Upper lobe of right lung (tissue), 1 donor: ENCODE data around the gene CLSTN2. TPM values are rescaled to one million over a fixed set of nuclear protein-coding genes. Genes with fewer than 3 reads are reported as not detected.

Experiments
- ATAC-seq: fragments of 200-7000 bp; cut with Tn5 transposase; one replicate; pipeline ENCODE4 v1.9.1; 2020; ENCODE audit warnings: mild to moderate bottlenecking, moderate library complexity
- DNase-seq: peaks from one replicate; pipeline ENCODE4 v3.0.0-alpha.2; 2020
- H3K27ac ChIP-seq: fragments of 200-600 bp; one replicate; pipeline ENCODE4 v1.8.0; 2022
- H3K27me3 ChIP-seq: fragments of 200-600 bp; one replicate; pipeline ENCODE4 v1.8.0; 2022; ENCODE audit warnings: mild to moderate bottlenecking
- H3K36me3 ChIP-seq: fragments of 200-600 bp; one replicate; pipeline ENCODE4 v1.8.0; 2022
- H3K4me1 ChIP-seq: fragments of 200-600 bp; one replicate; pipeline ENCODE4 v1.8.0; 2022
- H3K4me3 ChIP-seq: fragments of 200-600 bp; one replicate; pipeline ENCODE4 v1.8.0; 2022; ENCODE audit warnings: mild to moderate bottlenecking
- H3K9me3 ChIP-seq: fragments of 200-600 bp; one replicate; pipeline ENCODE4 v1.8.0; 2022
- CTCF ChIP-seq: fragments of 200-600 bp; IDR thresholded peaks from one replicate; pipeline ENCODE4 v1.8.0; 2022; ENCODE audit warnings: antibody characterized with exemption
- intact Hi-C: fragments of 100-400 bp; cut with DNase I; formaldehyde crosslinking; loops from one replicate; pipeline ENCODE4 v1.11.0; 2022
- total RNA-seq: library from RNA; stranded (reverse); fragmentation: NEBNext Ultra II Directional; extraction: Animal tissue kit (Norgen Biotek cat#: 25700); gene quantifications from one replicate; pipeline ENCODE4 v1.2.1, GENCODE V29; 2021
- donor health status: DM: no; HTN: yes; CAD: no; lungs with severe emphysema.

Gene CLSTN2
- total RNA-seq, 1 donor from 2014 or later, result 3.0 TPM

- H3K4me1 ChIP-seq, result no peaks in the 10 kb centered on the region
- H3K9me3 ChIP-seq, result no peaks in the 10 kb centered on the region
- no peaks in the 10 kb centered on the region for H3K36me3 ChIP-seq
- H3K27ac ChIP-seq, result no peak overlapping the region
- ATAC-seq, result no peak
- DNase-seq, result no peak
- intact Hi-C loops, result no loop called here
- H3K27me3 ChIP-seq, result no peaks in the 10 kb centered on the region
- H3K4me3 ChIP-seq, result no peak overlapping the region
- no peak for TF ChIP-seq CTCF
Measured at GRCh38 chr3:140446734-140447133, 511.7 kb downstream of the CLSTN2 start.

GRCh38 chr3:140447136-140447535 lies 512.2 kb downstream of the CLSTN2 start:
- no peak overlapping the region for H3K4me3 ChIP-seq
- DNase-seq, result no peak
- H3K27ac ChIP-seq, result no peak overlapping the region
- no peak for TF ChIP-seq CTCF
- H3K36me3 ChIP-seq, result no peaks in the 10 kb centered on the region
- H3K27me3 ChIP-seq, result no peaks in the 10 kb centered on the region
- H3K4me1 ChIP-seq, result no peaks in the 10 kb centered on the region
- H3K9me3 ChIP-seq, result no peaks in the 10 kb centered on the region
- intact Hi-C loops, result no loop called here
- no peak for ATAC-seq

- no peaks in the 10 kb centered on the region for H3K36me3 ChIP-seq
- H3K9me3 ChIP-seq, result no peaks in the 10 kb centered on the region
- H3K4me3 ChIP-seq, result no peak overlapping the region
- H3K27me3 ChIP-seq, result no peaks in the 10 kb centered on the region
- no peaks in the 10 kb centered on the region for H3K4me1 ChIP-seq
- no peak overlapping the region for H3K27ac ChIP-seq
- no peak for TF ChIP-seq CTCF
- DNase-seq (no peak), ATAC-seq (no peak)
- intact Hi-C loops, result no loop called here
Measured at GRCh38 chr3:140448001-140448400, 513.0 kb downstream of the CLSTN2 start.

GRCh38 chr3:140449413-140450256 lies 514.6 kb downstream of the CLSTN2 start:
- no peak for TF ChIP-seq CTCF
- Histone ChIP-seq H3K36me3 (no peaks in the 10 kb centered on the region), H3K4me3 (no peak overlapping the region), H3K9me3 (no peaks in the 10 kb centered on the region), H3K4me1 (no peaks in the 10 kb centered on the region), H3K27ac (no peak overlapping the region), H3K27me3 (no peaks in the 10 kb centered on the region)
- ATAC-seq (no peak), DNase-seq (no peak)
- intact Hi-C loops, result no loop called here

- no peaks in the 10 kb centered on the region for H3K36me3 ChIP-seq
- H3K27me3 ChIP-seq, result no peaks in the 10 kb centered on the region
- no peaks in the 10 kb centered on the region for H3K4me1 ChIP-seq
- no peak overlapping the region for H3K4me3 ChIP-seq
- intact Hi-C loops, result no loop called here
- no peak overlapping the region for H3K27ac ChIP-seq
- ATAC-seq (no peak), DNase-seq (no peak)
- no peaks in the 10 kb centered on the region for H3K9me3 ChIP-seq
- no peak for TF ChIP-seq CTCF
Measured at GRCh38 chr3:140453750-140454149, 518.8 kb downstream of the CLSTN2 start.
